MM.1S (cell line): Measurements from ENCODE around the gene PRR23E.
A peak's percentile ranks its signal among the peaks of the same experiment; 100 is the strongest.

Experiments used
- DNase-seq: peaks from one replicate; pipeline ENCODE4 v3.0.0-alpha.2; 2015
- H2AFZ ChIP-seq: fragments of 300-600 bp; sonication (generic); 2 replicates; pipeline ENCODE4 v1.6.0; 2016; ENCODE audit warnings: antibody characterized with exemption, low read length
- H3F3A ChIP-seq: fragments of 300-600 bp; sonication (generic); 2 replicates; pipeline ENCODE4 v1.6.1; 2016; ENCODE audit warnings: mild to moderate bottlenecking, antibody characterized with exemption, low read length, moderate library complexity, mixed read lengths; ENCODE audit not compliant: insufficient read depth
- H3K27ac ChIP-seq: fragments of 300-600 bp; sonication (generic); 2 replicates; pipeline ENCODE4 v1.5.1; 2016; ENCODE audit warnings: mild to moderate bottlenecking, low read length
- H3K27me3 ChIP-seq: fragments of 300-600 bp; sonication (generic); replicated peaks from 2 replicates; pipeline ENCODE4 v1.6.0; 2016; ENCODE audit warnings: low read length; ENCODE audit not compliant: insufficient read depth
- H3K36me3 ChIP-seq: fragments of 300-600 bp; sonication (generic); replicated peaks from 2 replicates; pipeline ENCODE4 v1.6.1; 2016; ENCODE audit warnings: mild to moderate bottlenecking, low read length, mixed read lengths; ENCODE audit not compliant: insufficient read depth
- H3K4me1 ChIP-seq: fragments of 300-600 bp; sonication (generic); 2 replicates; pipeline ENCODE4 v1.6.1; 2016; ENCODE audit warnings: low read length, mixed read lengths
- H3K4me2 ChIP-seq: fragments of 300-600 bp; sonication (generic); 2 replicates; pipeline ENCODE4 v1.6.0; 2016; ENCODE audit warnings: low read depth, low read length
- H3K4me3 ChIP-seq: fragments of 300-600 bp; sonication (generic); 2 replicates; pipeline ENCODE4 v1.5.1; 2016; ENCODE audit warnings: low read length, mixed read lengths
- H3K79me2 ChIP-seq: fragments of 300-600 bp; sonication (generic); 2 replicates; pipeline ENCODE4 v1.6.1; 2016; ENCODE audit warnings: mixed run types, low read length, mixed read lengths
- H3K9ac ChIP-seq: fragments of 300-600 bp; sonication (generic); 2 replicates; pipeline ENCODE4 v1.6.1; 2016; ENCODE audit warnings: low read length, mixed read lengths
- H3K9me2 ChIP-seq: fragments of 300-600 bp; sonication (generic); replicated peaks from 2 replicates; pipeline ENCODE4 v1.6.1; 2016; ENCODE audit warnings: mild to moderate bottlenecking, low read length, mixed read lengths; ENCODE audit not compliant: insufficient read depth
- H3K9me3 ChIP-seq: fragments of 300-600 bp; sonication (generic); replicated peaks from 2 replicates; pipeline ENCODE4 v1.6.1; 2016; ENCODE audit warnings: mild to moderate bottlenecking, low read length, mixed read lengths; ENCODE audit not compliant: insufficient read depth
- H4K20me1 ChIP-seq: fragments of 300-600 bp; sonication (generic); 2 replicates; pipeline ENCODE4 v1.6.1; 2016; ENCODE audit warnings: mild to moderate bottlenecking, low read length, moderate library complexity, mixed read lengths; ENCODE audit not compliant: insufficient read depth
- EZH2 ChIP-seq: fragments of 300-600 bp; sonication (generic); optimal IDR thresholded peaks from 2 replicates; pipeline ENCODE3; 2017; ENCODE audit warnings: low read depth, mild to moderate bottlenecking, antibody characterized with exemption, low read length, mixed read lengths
- EZH2phosphoT487 ChIP-seq: fragments of 300-600 bp; sonication (generic); IDR thresholded peaks from 2 replicates; pipeline ENCODE4 v1.6.1; 2018; ENCODE audit warnings: antibody characterized with exemption, low read length
- TF ChIP-seq, protein P1 (sequence below): fragments of 300-600 bp; sonication (generic); IDR thresholded peaks from 2 replicates; pipeline ENCODE4 v1.5.1; 2016; ENCODE audit warnings: antibody characterized with exemption, low read length, mixed read lengths

Gene PRR23E

DNA sequence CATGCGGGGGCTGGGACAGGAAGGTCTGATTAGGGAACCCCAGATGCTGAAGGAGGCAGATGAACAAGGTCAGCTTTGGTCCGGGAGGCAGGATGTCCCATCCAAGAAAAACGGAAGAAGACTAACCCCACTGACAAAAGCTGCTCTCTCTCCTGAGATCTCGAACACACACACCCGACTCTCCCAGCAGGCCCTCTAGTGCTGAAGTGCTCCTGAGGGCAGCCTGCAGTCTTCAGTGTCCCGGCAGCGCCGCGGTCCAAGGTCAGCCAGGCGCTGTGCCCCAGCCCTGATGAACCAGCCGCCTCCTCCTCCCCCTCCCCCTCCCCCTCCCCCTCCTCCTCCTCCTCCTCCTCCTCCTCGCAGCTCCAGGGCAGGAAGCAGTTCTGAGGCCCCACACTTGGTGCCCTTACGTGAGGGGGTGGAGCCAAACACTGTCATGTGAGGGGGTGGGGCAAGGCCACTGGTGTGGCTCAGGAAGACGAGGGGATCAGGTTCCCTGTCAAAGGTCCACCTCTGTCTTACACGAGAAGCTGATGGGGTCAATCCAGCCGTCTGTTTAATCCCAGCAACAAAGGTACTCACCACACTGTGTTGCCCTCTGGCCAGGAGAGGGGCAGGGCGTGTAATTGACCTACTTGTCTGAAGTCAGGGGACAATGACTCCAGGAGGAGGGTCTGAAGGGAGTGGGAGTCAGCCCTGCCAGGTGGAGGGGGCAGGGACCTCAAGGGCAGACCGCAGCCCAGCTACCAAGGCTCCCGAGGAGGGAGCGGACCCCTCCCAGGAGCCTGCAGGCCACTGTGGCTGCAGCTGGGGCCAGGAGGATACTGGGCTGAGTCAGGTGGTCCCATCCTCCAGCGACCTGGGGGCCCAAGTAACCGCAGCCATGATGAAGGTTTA is 34.3 kb downstream of the PRR23E start:
- H3K4me2 ChIP-seq = no peak overlapping the region
- TF ChIP-seq EZH2phosphoT487 = no peak
- TF ChIP-seq, protein P1, sequence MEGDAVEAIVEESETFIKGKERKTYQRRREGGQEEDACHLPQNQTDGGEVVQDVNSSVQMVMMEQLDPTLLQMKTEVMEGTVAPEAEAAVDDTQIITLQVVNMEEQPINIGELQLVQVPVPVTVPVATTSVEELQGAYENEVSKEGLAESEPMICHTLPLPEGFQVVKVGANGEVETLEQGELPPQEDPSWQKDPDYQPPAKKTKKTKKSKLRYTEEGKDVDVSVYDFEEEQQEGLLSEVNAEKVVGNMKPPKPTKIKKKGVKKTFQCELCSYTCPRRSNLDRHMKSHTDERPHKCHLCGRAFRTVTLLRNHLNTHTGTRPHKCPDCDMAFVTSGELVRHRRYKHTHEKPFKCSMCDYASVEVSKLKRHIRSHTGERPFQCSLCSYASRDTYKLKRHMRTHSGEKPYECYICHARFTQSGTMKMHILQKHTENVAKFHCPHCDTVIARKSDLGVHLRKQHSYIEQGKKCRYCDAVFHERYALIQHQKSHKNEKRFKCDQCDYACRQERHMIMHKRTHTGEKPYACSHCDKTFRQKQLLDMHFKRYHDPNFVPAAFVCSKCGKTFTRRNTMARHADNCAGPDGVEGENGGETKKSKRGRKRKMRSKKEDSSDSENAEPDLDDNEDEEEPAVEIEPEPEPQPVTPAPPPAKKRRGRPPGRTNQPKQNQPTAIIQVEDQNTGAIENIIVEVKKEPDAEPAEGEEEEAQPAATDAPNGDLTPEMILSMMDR = no peak
- no peak for TF ChIP-seq EZH2
- no peak overlapping the region for H3K9ac ChIP-seq

DNA sequence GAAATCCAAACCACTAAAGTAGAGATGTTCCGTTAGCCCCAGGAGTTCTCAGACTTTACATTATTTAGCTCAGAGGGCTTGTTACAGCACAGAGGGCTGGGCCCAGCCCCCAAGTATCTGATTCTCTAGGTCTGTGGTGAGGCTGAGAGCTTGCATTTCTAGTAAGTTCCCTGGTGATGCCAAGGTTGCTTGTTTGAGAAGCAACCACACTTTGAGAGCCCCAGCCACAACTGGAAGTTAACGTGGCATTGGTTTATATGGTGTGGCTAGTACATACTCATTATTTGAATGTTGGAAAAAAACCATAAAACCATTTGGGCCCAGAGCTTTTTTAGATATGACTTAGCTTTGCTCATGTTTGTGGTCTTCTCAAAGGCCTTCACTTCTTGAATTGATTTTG is 35.9 kb downstream of the PRR23E start:
- H4K20me1 ChIP-seq = no peaks in the 10 kb centered on the region
- no peak overlapping the region for H2AFZ ChIP-seq
- no peaks in the 10 kb centered on the region for H3K36me3 ChIP-seq
- no peaks in the 10 kb centered on the region for H3F3A ChIP-seq
- no peak overlapping the region for H3K9ac ChIP-seq
- no peak for DNase-seq
- no peaks in the 10 kb centered on the region for H3K9me2 ChIP-seq
- H3K9me3 ChIP-seq = no peaks in the 10 kb centered on the region
- H3K79me2 ChIP-seq = no peaks in the 10 kb centered on the region
- H3K27me3 ChIP-seq = no peaks in the 10 kb centered on the region; the same call in 1 of the 2 replicates
- no peak for TF ChIP-seq EZH2phosphoT487
- TF ChIP-seq, protein P1 = no peak
- no peak for TF ChIP-seq EZH2
- no peak overlapping the region for H3K4me3 ChIP-seq
- H3K27ac ChIP-seq = no peak overlapping the region
- H3K4me1 ChIP-seq = no peaks in the 10 kb centered on the region
- H3K4me2 ChIP-seq = no peak overlapping the region

More for the DNA sequence above, 34.3 kb downstream of the PRR23E start:
- no peaks in the 10 kb centered on the region; the same call in 1 of the 2 replicates for H3K27me3 ChIP-seq
- no peak for DNase-seq
- no peak overlapping the region for H3K27ac ChIP-seq
- no peaks in the 10 kb centered on the region for H3K36me3 ChIP-seq
- H3F3A ChIP-seq = no peaks in the 10 kb centered on the region
- no peaks in the 10 kb centered on the region for H3K9me2 ChIP-seq
- no peak overlapping the region for H2AFZ ChIP-seq
- H4K20me1 ChIP-seq = no peaks in the 10 kb centered on the region
- no peak overlapping the region for H3K4me3 ChIP-seq
- H3K4me1 ChIP-seq = no peaks in the 10 kb centered on the region
- H3K79me2 ChIP-seq = no peaks in the 10 kb centered on the region
- no peaks in the 10 kb centered on the region for H3K9me3 ChIP-seq

DNA sequence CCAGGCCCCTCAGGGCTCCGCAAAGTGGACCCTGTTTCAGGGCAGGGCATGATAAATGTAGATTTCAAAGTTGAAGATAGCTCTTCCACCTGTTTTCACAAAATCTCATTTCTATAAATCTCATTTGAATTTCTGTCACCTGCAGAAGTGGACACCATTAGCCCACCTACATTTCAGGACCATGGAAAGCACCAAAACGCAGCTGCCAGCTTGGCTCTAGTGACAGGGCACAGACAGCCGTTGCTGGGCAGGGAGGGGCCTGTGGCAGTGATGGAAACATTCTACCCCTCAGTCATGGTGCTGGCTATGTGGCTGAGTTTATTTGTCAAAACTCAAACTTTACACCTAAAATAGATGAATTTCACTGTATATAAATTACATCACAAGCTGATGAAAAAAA is 40.4 kb downstream of the PRR23E start:
- TF ChIP-seq EZH2 (no peak), EZH2phosphoT487 (no peak)
- TF ChIP-seq, protein P1 = no peak
- Histone ChIP-seq H3K9me3 (no peaks in the 10 kb centered on the region), H3K9me2 (no peaks in the 10 kb centered on the region), H3K4me1 (no peaks in the 10 kb centered on the region), H3K27me3 (no peaks in the 10 kb centered on the region), H2AFZ (no peak overlapping the region), H3K4me3 (no peak overlapping the region), H3K79me2 (no peaks in the 10 kb centered on the region), H3K4me2 (no peak overlapping the region), H3F3A (no peaks in the 10 kb centered on the region), H3K27ac (no peak overlapping the region), H3K9ac (no peak overlapping the region), H4K20me1 (no peaks in the 10 kb centered on the region), H3K36me3 (no peaks in the 10 kb centered on the region)
- DNase-seq = peak; percentile 54
